PC-3 (cell line): ENCODE measurements around the gene DLG2.
A peak's percentile ranks its signal among the peaks of the same experiment; 100 is the strongest.

Source experiments
- EZH2phosphoT487 ChIP-seq: fragments of 300-600 bp; sonication (generic); IDR thresholded peaks from 2 replicates; pipeline ENCODE4 v1.6.1; 2018; ENCODE audit warnings: mild to moderate bottlenecking, antibody characterized with exemption, low read length, borderline replicate concordance
- TF ChIP-seq, protein P1 (sequence below): fragments of 300-600 bp; sonication (generic); conservative IDR thresholded peaks from 2 replicates; pipeline ENCODE4 v1.5.1; 2017; ENCODE audit warnings: antibody characterized with exemption, low read depth, mild to moderate bottlenecking, low read length

DNA sequence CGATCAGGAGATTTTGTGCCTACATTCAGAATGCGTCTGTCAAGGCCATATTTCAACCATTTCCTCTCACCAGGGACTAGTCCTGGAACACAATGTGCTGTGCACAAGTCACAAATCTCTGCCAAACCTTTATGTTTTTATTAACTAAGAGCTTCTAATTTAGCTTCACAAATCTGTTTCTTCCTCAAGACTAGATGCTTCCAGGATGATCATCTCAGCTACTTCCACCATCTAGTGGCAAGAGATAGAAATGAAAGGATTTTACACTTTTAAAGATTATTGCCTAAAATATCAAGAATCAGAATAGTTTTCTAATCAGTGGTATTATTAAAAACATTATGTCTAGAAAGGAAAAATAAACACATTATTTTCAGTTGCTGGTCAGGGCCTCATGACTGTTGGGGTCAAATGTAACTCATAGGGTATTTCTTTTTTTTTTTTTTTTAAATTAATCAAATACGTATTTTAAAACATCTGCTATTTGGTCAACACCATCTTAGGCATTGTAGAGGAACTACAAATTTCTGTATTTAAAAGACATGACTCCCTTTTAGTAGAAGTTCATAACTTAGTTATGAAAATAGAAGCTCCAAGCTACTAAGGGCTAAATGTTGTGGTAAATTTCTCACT, 1102.6 kb downstream of the DLG2 start:
- TF ChIP-seq, protein P1, sequence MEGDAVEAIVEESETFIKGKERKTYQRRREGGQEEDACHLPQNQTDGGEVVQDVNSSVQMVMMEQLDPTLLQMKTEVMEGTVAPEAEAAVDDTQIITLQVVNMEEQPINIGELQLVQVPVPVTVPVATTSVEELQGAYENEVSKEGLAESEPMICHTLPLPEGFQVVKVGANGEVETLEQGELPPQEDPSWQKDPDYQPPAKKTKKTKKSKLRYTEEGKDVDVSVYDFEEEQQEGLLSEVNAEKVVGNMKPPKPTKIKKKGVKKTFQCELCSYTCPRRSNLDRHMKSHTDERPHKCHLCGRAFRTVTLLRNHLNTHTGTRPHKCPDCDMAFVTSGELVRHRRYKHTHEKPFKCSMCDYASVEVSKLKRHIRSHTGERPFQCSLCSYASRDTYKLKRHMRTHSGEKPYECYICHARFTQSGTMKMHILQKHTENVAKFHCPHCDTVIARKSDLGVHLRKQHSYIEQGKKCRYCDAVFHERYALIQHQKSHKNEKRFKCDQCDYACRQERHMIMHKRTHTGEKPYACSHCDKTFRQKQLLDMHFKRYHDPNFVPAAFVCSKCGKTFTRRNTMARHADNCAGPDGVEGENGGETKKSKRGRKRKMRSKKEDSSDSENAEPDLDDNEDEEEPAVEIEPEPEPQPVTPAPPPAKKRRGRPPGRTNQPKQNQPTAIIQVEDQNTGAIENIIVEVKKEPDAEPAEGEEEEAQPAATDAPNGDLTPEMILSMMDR: peak; percentile 72
- no peak for TF ChIP-seq EZH2phosphoT487
